Activated CD4-positive, alpha-beta T cell treated with anti-CD3 and anti-CD28 coated beads, Interleukin-2, amount 10 ng/mL, durations not matched to agents 24 days and 14 days (primary cell): ENCODE measurements around the gene IL11. TPM values are rescaled to one million over a fixed set of nuclear protein-coding genes. Genes with fewer than 3 reads are reported as not detected.
A peak's percentile ranks its signal among the peaks of the same experiment; 100 is the strongest.

Source experiments
- DNase-seq: peaks from one replicate; pipeline ENCODE4 v3.0.0; 2022
- H3K27ac Mint-ChIP-seq: one replicate; pipeline ENCODE4 v1.8.0; 2022; ENCODE audit warnings: mild to moderate bottlenecking, mixed read lengths
- H3K27me3 Mint-ChIP-seq: one replicate; pipeline ENCODE4 v1.8.0; 2022; ENCODE audit warnings: mixed read lengths
- H3K36me3 Mint-ChIP-seq: one replicate; pipeline ENCODE4 v1.8.0; 2022; ENCODE audit warnings: low read depth, mild to moderate bottlenecking, mixed read lengths
- H3K4me1 Mint-ChIP-seq: one replicate; pipeline ENCODE4 v1.8.0; 2021; ENCODE audit warnings: mixed read lengths
- H3K4me3 Mint-ChIP-seq: one replicate; pipeline ENCODE4 v1.8.0; 2022; ENCODE audit warnings: mild to moderate bottlenecking, moderate library complexity, mixed read lengths
- H3K9me3 Mint-ChIP-seq: one replicate; pipeline ENCODE4 v1.8.0; 2021; ENCODE audit warnings: mixed read lengths
- intact Hi-C: fragments of 100-400 bp; cut with micrococcal nuclease; formaldehyde crosslinking; loops from one replicate; pipeline ENCODE4 v1.15.1; 2023
- total RNA-seq: library from RNA; stranded (reverse); gene quantifications from 2 replicates; pipeline ENCODE4 v1.2.3, GENCODE V29; 2022

IL11 gene
- total RNA-seq, 1 donor from 2014 or later, result not detected

- DNase-seq, result no peak
- Mint-ChIP-seq H3K27ac (no peak overlapping the region), H3K4me3 (no peak overlapping the region), H3K9me3 (no peaks in the 10 kb centered on the region), H3K27me3 (peaks cover 42% of the 10 kb centered on the region), H3K4me1 (peaks cover 7% of the 10 kb centered on the region), H3K36me3 (peaks cover 2% of the 10 kb centered on the region)
- intact Hi-C loops, result no loop called here
Measured at GRCh38 chr19:55373306-55373992, 3.2 kb upstream of the IL11 start.

DNA sequence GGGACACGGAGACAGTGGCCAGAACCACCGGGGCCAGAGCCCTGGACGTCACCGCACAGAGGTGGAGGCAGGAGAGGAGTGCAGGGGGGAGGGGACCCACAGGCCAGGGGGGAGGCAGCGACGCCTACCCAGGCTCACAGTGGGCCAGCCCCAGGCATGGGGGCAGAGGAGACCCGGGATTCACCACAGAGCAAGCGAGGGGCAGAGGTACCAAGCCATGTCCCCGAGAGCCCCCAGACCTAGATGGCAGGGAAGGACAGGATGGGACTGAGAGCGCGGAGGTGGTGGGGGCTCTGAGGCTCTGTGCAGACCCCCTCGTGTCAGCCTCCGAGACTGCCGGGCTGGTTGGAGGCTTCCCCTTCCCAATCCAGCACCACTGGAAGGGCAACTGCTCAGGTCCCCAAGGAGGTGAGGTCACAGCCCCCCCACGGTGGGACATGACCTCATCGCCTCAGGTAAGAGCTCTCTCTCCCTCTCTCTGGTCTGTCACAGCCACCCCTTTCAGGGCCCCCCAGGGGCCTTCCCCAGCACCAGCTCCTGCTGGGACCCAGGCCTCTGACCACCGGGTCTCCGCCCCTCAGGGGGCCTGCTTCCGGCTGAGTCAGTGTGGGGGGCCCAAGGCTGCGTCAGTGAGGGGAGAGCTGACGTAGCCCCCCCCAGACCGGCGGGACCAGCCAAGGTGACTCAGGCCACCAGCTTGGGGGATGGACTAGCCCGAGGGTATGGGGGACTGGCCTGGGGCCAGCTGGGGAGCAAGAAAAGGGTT is 2.2 kb upstream of the IL11 start:
- H3K27ac Mint-ChIP-seq, result no peak overlapping the region
- peaks cover 2% of the 10 kb centered on the region for H3K36me3 Mint-ChIP-seq
- no peak overlapping the region for H3K4me3 Mint-ChIP-seq
- intact Hi-C loops, result no loop called here
- peaks cover 48% of the 10 kb centered on the region for H3K27me3 Mint-ChIP-seq
- no peak for DNase-seq
- peaks cover 7% of the 10 kb centered on the region for H3K4me1 Mint-ChIP-seq
- no peaks in the 10 kb centered on the region for H3K9me3 Mint-ChIP-seq

- H3K4me3 Mint-ChIP-seq, result peak overlapping the region; percentile 69
- no peak overlapping the region for H3K27ac Mint-ChIP-seq
- H3K27me3 Mint-ChIP-seq, result peaks cover 51% of the 10 kb centered on the region
- intact Hi-C loops, result no loop called here
- H3K9me3 Mint-ChIP-seq, result no peaks in the 10 kb centered on the region
- peaks cover 7% of the 10 kb centered on the region for H3K4me1 Mint-ChIP-seq
- peaks cover 2% of the 10 kb centered on the region for H3K36me3 Mint-ChIP-seq
- peak; percentile 73 for DNase-seq
Measured at GRCh38 chr19:55369653-55370304, 484 bp downstream of the IL11 start.

DNA sequence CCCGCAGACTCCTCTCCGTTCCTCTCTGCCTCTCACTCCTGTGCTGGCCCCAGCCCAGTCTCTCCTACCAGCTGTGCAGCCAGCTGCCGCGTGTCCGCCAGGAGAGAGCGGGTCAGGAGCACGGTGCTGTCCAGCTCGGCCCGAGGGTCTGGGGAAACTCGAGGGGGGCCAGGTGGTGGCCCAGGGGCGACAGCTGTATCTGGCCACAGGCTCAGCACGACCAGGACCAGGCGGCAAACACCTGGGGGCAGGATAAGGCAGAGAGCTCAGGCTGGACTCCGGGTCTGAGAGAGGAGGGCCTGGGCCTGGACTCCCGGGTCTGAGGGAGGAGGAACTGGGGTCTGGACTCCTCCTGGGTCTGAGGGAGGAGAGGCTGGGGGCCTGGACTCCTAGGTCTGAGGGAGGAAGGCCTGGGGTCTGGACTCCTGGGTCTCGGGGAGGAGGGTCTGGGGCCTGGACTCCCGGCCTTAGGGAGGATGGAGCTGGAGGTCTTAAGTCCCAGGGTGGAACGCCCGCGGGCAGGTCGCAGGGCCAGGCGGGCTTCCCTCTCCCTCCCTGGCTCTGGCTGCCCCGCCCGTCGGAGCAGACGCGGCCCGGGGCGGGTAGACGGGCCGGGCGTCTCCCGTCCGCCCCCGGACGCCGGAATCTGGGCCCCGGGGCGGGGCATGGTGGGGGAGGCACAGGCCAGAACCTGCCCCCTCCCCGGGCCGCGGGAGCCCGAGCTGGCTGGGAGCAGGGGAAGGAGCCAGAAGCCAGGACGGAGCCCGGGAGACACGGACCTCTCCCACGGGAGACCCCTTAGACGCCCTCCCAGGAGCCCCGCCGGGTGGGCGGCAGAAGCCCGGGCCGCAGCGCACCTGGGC is 1.3 kb downstream of the IL11 start:
- intact Hi-C loops, result no loop called here
- peaks cover 2% of the 10 kb centered on the region for H3K36me3 Mint-ChIP-seq
- H3K4me3 Mint-ChIP-seq, result no peak overlapping the region
- H3K27me3 Mint-ChIP-seq, result peaks cover 51% of the 10 kb centered on the region
- DNase-seq, result peak; percentile 73
- peaks cover 7% of the 10 kb centered on the region for H3K4me1 Mint-ChIP-seq
- no peak overlapping the region for H3K27ac Mint-ChIP-seq
- H3K9me3 Mint-ChIP-seq, result no peaks in the 10 kb centered on the region

DNA sequence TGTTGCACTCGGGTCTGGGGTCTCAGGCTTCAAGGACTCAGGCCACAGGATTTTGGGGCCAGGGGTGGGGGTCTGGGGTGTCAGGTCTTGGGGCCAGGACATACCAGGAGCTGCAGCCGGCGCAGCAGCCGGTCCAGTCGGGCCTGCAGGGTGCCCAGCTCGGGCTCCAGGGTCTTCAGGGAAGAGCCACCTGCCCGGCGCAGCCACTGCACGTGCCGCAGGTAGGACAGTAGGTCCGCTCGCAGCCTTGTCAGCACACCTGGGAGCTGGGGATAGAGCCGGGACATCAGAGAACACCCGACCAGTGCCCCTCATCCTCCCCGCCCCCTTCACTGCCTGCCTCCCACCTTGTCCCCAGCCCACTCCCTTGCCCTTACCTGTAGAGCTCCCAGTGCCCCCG is 2.2 kb downstream of the IL11 start:
- Mint-ChIP-seq H3K27ac (no peak overlapping the region), H3K27me3 (peaks cover 46% of the 10 kb centered on the region), H3K9me3 (no peaks in the 10 kb centered on the region), H3K36me3 (peaks cover 2% of the 10 kb centered on the region), H3K4me3 (no peak overlapping the region), H3K4me1 (peaks cover 7% of the 10 kb centered on the region)
- DNase-seq, result no peak
- intact Hi-C loops, result no loop called here

- H3K27me3 Mint-ChIP-seq, result peaks cover 38% of the 10 kb centered on the region
- H3K9me3 Mint-ChIP-seq, result no peaks in the 10 kb centered on the region
- H3K27ac Mint-ChIP-seq, result no peak overlapping the region
- H3K36me3 Mint-ChIP-seq, result peaks cover 2% of the 10 kb centered on the region
- intact Hi-C loops, result no loop called here
- no peak overlapping the region for H3K4me3 Mint-ChIP-seq
- DNase-seq, result no peak
- peaks cover 7% of the 10 kb centered on the region for H3K4me1 Mint-ChIP-seq
Measured at GRCh38 chr19:55366790-55367189, 3.5 kb downstream of the IL11 start.

DNA sequence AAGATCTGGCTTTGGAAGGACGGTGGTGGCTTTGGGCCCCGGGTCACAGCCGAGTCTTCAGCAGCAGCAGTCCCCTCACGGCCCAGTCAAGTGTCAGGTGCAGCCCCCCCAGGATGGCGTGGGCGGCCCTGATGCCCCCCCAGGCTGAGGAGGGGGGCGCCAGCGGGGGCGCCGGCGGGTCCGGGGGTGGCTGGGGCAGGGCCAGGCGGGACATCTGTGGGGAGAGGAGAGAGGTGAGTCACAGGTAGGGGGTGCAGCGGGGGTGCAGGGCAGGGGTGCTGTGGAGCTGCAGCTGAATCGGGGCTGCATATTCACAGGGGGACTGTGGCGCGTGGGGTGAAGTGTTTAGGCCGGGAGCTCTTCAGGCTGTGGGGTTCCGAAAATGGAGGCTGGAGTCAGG is 4.3 kb downstream of the IL11 start:
- H3K4me3 Mint-ChIP-seq, result no peak overlapping the region
- H3K9me3 Mint-ChIP-seq, result no peaks in the 10 kb centered on the region
- H3K36me3 Mint-ChIP-seq, result peaks cover under 1% of the 10 kb centered on the region
- no peak for DNase-seq
- H3K4me1 Mint-ChIP-seq, result peaks cover 6% of the 10 kb centered on the region
- H3K27ac Mint-ChIP-seq, result no peak overlapping the region
- H3K27me3 Mint-ChIP-seq, result peaks cover 30% of the 10 kb centered on the region
- intact Hi-C loops, result no loop called here

DNA sequence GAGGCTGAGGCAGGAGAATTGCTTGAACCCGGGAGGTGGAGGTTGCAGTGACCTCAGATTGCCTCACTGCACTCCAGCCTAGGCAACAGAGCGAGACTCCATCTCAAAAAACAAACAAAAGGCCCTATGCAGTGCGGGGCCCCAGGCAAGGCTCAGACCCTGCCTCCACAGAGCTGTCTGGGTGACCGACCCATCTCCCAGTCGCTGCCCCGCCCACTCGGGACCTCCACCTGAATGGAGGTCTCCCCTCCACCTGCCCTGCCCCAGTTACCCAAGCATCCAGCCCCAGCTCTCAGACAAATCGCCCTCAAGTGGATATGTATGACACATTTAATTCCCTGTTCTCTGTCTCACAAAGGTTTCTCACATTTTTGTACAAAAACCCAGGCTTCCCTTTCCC is 5.0 kb downstream of the IL11 start:
- DNase-seq, result no peak
- Mint-ChIP-seq H3K27me3 (peaks cover 23% of the 10 kb centered on the region), H3K36me3 (no peaks in the 10 kb centered on the region), H3K9me3 (no peaks in the 10 kb centered on the region), H3K4me3 (no peak overlapping the region), H3K27ac (no peak overlapping the region), H3K4me1 (peaks cover 2% of the 10 kb centered on the region)
- intact Hi-C loops, result no loop called here

DNA sequence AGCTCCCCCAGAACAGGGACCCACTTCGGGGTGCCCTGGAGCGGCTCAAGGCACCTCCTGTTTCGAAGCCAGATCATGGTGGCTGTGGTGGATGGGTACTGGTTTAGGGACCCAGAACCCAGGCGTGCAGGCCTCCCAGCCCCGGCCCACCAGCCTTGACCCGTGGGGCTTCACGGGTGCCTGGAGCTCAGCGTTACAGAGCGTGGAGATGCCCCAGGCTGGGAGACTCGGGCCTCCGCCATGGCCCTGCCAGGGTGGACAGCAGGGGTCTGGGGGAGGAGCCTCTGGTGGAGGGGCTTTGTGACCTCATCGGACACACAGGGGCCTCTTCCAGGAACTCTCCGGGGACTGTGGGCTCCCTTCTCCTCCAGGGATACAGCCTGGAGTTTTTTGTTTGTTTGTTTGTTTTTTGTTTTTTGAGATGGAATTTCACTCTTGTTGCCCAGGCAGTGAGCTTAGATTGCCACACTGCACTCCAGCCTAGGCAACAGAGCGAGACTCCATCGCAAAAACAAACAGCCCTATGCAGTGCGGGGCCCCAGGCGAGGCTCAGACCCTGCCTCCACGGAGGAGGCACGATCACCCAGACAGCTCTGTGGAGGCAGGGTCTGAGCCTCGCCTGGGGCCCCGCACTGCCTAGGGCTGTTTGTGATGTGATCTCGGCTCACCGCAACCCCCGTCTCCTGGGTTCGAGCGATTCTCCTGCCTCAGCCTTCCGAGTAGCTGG is 7.1 kb downstream of the IL11 start, which contains the start of gene GARIN5B:
TSS of gene GARIN5B (minus strand) at position 271 of the 727 bp plus-strand sequence. CDS start at position 77, 194 bp downstream.
- no peak for DNase-seq
- H3K9me3 Mint-ChIP-seq, result no peaks in the 10 kb centered on the region
- no peak within 1 kb of the TSS for H3K4me3 Mint-ChIP-seq

GRCh38 chr19:55362174-55362989 is 7.9 kb downstream of the IL11 start:
- H3K27ac Mint-ChIP-seq, result no peak overlapping the region
- H3K9me3 Mint-ChIP-seq, result no peaks in the 10 kb centered on the region
- intact Hi-C loops, result no loop called here
- peaks cover 11% of the 10 kb centered on the region for H3K27me3 Mint-ChIP-seq
- no peak overlapping the region for H3K4me3 Mint-ChIP-seq
- no peaks in the 10 kb centered on the region for H3K36me3 Mint-ChIP-seq
- no peak for DNase-seq
- H3K4me1 Mint-ChIP-seq, result no peaks in the 10 kb centered on the region

More for the DNA sequence above, 7.1 kb downstream of the IL11 start, which contains the start of gene GARIN5B:
- no peaks in the 10 kb centered on the region for H3K4me1 Mint-ChIP-seq
- intact Hi-C loops, result no loop called here
- H3K36me3 Mint-ChIP-seq, result no peaks in the 10 kb centered on the region
- no peak within 1 kb of the TSS for H3K27ac Mint-ChIP-seq
- peaks cover 11% of the 10 kb centered on the region for H3K27me3 Mint-ChIP-seq

DNA sequence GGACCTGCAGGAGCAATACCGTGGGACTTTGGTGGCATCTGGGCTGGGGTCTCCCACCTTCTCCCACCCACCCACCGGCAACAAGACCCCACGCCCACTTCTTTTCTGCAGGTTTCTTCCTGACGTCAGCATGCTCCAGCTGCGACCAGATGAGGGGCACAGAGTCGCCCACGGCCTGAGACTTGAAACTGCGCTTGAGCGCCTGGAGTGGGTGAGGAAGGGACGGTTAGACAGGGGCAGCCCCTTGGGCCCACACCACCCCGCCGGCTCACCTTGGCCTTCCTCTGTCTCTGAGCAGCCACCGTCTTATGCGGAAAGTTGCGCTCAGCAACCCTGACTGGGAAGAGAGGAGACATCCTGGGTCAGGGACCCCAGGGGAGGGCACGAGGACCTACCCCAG is 9.4 kb downstream of the IL11 start:
- intact Hi-C loops, result no loop called here
- no peak overlapping the region for H3K27ac Mint-ChIP-seq

More for the DNA sequence above, 9.4 kb downstream of the IL11 start:
- Mint-ChIP-seq H3K4me3 (no peak overlapping the region), H3K36me3 (no peaks in the 10 kb centered on the region), H3K27me3 (peaks cover 14% of the 10 kb centered on the region), H3K9me3 (no peaks in the 10 kb centered on the region), H3K4me1 (no peaks in the 10 kb centered on the region)
- DNase-seq, result no peak
